Activated CD4-positive, CD25-positive, alpha-beta regulatory T cell (primary cell): ENCODE measurements around the gene MACROD1.

Source experiments
- DNase-seq, 4 experiments: peaks; one replicate each; lab custom pipeline; 2025; lab: John Stamatoyannopoulos, UW

Gene MACROD1

DNA sequence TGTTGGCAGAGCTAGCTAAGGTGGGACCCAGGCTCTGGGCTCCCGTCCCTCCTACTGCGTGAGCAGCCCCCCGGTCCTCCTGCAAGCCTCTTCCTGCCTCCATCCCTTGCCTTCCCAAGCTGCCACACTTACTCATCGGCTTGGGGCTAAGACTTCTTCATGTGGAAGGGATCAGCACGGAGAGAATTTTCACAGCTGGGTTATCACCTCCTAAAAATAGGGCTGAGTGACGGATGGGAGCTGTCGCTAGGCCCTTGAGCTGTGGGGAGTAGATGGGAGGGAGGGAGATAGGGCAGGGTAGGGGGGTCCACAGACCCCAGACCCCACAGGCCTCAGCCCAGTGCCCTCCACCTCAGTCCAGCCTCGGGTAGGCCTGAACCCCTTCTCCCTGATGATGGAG, 89.2 kb downstream of the MACROD1 start:
- no peak for DNase-seq

DNA sequence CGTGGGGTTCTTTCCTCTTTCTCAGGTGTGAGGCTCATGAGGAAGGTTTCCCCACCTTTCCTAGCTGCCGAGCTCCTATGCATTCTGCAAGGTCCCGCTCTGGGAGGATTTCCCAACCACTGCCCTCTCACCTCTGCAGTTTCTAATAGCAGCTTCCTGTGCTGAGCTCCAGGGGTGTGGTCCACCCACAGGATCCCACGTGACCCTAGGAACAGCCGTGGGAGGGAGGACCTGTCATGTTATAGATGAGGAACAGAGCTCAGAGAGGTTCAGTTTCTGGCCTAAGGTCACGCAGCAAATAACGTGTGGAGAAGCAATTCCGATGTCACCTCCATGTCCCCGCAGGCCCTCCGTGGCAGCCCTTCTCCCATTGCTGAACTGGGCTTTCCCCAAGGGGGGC, 91.7 kb downstream of the MACROD1 start:
- DNase-seq, result no peak

- DNase-seq, result no peak
These were observed 92.4 kb downstream of the MACROD1 start for GRCh38 chr11:64073542-64073941.

- DNase-seq, result no peak
These were observed 93.0 kb downstream of the MACROD1 start for GRCh38 chr11:64072871-64073270.

DNA sequence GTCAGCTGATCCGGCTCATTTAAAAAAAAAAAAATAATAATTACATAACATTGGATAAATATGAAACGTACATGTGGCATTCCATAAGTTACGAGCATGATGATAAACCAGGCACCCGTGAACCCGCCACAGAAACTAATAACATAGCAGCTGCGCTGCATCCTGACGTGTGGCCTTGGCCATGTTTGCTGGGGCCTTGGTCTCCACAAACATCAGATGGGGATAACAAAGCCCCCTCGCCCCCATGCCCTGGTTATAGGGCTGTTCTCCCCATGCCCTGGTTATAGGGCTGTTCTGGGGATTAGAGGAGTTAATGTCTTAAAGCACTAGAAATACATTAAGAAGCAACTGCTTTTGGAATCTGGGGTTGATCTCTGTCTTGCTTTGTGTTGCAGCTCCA, 93.5 kb downstream of the MACROD1 start:
- no peak for DNase-seq

DNA sequence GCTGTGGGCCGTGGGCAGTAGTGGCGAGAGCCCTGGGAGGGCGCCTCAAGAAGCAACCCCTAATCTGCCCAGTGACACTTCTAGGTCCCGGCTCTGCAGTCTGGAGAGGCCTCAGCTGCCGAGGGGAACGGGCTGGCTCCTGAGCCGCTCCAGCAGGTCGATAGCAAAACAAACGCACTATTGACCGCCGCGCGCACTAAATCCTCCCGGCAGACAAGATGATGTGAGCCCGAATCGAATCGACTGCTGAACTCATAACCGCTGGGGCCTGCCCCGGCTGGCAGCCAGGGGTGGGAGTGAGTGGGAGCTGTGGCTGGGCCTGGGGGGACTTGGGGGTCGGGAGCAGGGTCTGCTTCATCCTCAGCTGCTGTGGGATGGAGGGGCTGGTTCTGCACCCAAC, 94.1 kb downstream of the MACROD1 start:
- DNase-seq, result no peak

GRCh38 chr11:64070314-64070681, 95.6 kb downstream of the MACROD1 start:
- no peak for DNase-seq

DNA sequence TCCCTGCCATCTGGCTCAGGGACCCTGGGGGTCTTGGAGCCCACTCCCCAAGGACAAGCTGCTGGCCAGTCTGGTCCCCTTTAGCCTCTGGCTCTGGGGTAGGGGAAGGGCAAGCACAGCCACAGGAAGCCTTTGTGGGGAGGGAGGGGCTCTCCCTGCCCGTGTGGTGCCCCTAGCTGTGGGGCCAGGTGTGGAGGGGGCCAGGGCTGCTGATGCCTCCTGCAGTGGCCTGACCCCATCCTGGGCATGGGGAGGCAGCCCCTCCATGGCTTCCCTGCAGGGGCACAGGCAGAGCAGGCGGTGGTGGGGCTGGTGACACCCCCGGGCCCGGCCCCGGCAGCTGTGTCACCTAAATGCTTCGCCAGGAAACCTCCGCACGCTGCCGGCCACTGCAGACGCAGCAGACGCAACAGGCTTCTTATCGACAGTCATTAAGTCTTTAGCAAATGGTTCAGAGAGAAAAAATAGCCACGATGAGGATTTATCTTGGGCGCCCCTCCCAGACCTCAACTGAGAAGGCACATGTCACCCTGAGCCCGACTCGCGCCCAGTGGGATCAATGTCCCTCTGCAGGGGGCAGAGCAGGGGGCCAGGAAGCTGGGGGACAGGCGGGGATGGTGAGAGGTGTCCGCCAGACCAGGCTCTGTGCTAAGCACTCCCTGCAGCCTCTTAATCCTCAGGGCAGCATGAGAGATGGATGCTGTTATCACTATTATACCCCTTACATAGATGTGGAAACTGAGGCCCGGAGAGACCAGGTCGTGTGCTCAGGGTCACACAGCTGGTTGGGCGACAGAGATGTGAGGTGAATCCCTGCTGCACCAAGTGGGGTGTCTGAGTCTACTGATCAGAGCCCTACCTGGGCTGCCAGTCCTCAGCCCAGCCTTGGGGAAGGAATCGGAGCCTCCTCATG, 96.3 kb downstream of the MACROD1 start:
- no peak for DNase-seq

GRCh38 chr11:64068705-64069400, 97.1 kb downstream of the MACROD1 start:
- no peak for DNase-seq

GRCh38 chr11:64067230-64067993, 98.5 kb downstream of the MACROD1 start:
- DNase-seq, result no peak

DNA sequence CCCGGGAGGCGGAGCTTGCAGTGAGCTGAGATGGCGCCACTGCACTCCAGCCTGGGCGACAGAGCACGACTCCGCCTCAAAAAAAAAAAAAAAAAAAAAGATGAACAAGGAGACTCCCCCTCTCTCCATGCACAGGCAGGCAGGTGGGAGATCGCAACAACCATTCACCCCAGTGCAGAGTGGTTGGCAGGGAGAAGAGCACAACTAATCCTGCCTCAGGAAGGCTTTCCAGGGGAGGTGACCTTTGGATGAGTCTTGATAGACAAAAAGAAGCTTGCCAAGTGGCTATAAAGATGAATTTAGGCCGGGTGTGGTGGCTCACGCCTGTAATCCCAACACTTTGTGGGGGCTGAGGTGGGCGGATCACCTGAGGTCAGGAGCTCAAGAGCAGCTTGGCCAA, 100.2 kb downstream of the MACROD1 start:
- DNase-seq, result no peak

DNA sequence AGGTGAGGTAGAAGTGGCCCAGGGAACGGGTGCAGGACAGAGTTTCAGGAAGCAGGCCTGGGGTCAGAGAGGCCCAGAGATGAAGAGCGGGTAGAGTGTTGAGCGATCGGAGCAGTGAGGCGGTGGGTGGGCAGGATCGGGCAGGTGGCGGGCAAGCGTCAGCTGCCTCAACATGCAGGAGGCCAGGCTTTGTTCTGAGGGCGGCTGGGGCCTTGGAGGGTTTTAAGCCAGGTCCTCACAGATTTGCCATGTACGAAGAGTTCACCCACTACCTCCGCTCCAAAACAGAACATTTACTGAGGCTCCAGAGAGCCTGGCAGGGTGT, 100.8 kb downstream of the MACROD1 start:
- no peak for DNase-seq

GRCh38 chr11:64064374-64065140, 101.4 kb downstream of the MACROD1 start:
- DNase-seq, result no peak

GRCh38 chr11:64063777-64064176, 102.1 kb downstream of the MACROD1 start:
- DNase-seq, result no peak

DNA sequence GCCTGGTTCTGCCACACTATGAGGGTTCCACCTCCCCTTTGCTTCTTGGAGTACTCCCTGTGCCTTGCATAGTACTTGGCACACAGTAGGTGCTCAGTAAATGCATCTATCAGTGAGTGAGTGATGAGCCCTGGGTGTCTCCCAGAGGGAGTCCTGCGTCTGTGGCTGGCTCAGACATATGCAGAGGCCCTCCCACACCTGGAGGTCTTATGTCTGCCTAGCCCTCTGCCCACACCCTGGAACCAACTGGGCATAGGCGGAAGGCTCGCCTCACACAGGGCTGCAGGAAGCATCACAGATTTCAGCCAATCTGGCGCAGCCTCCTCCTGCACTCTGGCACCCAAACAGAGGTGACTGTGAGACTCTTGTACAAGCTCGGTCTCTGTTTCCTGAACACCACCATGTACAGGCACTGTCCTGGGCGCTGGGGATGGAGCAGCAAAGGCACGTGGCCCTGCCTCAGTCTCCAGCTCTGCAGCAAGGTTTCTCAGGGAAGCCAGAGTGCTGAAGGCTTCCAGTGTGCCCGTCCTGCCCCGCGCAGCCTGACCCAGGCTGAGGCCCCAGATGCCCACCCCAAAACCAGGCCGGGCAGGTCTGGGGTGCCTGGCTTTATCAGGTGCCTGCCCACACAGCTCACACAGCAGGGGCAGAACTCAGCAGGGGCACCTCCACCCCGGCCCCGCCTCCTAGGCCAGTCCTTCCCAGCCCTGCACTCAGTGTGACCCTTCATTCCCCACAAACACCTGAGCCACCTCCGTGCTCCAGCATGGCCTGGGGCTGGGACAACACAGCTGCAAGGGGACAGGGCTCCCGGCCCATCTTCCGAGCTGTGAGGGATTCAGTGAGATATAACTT, 103.5 kb downstream of the MACROD1 start:
- no peak for DNase-seq

- peak in 3 of 4 experiments; percentile 7 to 40 (median 16) for DNase-seq
These were observed 105.0 kb downstream of the MACROD1 start for GRCh38 chr11:64060861-64061444.

- DNase-seq, result no peak
These were observed 105.6 kb downstream of the MACROD1 start for GRCh38 chr11:64060263-64060860.

DNA sequence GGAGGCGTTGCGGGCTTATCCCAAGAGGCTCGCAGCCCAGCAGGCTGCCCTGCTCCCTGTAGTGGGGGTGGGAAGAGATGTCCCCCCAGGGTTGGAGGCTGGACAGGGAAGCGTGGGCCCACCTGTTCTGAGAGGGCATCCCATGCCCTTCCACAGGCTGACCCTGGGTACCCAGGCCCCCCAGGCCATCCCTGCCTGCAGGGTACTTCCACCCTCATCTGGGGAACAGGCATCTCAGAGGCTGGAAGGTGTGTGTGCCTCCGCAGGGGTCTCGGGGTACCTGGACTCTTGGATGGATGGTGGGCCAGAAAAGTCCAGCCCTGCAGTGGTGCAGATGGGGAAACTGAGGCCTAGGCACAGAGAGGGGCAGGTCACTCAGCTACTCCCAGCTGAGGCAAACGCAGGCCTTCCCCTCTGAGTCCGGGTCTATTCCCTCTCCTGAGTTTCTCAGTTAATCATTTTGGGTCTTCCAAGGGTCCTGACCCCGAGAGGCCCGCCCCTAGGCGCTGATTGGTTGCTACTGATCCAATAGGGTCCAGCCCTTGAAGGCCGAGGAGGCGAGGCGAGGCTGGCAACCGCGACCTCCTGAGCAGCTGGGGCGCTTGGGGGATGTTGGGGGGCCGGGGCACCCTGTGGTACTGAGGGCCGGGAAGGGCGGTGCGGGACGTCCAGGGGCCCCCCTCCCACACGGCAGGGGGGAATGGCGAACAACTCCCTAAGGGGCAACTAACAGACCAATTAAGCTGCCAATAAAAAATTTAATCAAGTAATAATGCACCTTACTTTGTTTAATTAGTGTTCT, 106.4 kb downstream of the MACROD1 start:
- DNase-seq, result no peak

DNA sequence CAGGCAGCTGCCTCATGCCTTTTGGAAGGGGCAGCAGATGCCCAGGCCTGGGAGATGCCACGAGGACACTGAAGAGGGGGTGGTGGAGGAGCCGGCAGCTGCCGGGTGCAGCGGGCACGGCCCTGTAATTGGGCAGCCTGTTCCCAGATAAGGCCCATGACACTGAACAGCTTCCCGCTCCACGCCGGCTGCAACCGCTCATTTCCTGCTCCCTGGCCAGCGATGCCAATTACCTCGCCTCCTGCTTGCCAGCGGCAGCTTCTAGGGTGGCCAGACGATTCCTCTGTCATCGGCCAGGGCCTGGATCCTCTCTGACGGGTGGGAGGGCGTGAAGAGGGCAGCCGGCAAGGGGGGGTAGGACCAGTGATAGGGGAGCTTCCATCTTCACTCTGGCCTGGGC, 107.4 kb downstream of the MACROD1 start:
- no peak for DNase-seq
